Astrocyte (in vitro differentiated cells and primary cell): ENCODE data around the gene MXD3. TPM values are rescaled to one million over a fixed set of nuclear protein-coding genes. Genes with fewer than 3 reads are reported as not detected.

Experiments used
- DNase-seq: peaks from one replicate; pipeline ENCODE4 v3.0.0-alpha.2; 2010; ENCODE audit warnings: low read depth
- FAIRE-seq: peaks from 2 replicates; lab custom pipeline; 2011; peaks lifted over from hg19 to GRCh38; lab: Jason Lieb, UNC
- H2AFZ ChIP-seq: 2 replicates; pipeline ENCODE4 v1.6.0; 2012; ENCODE audit warnings: low read depth, low read length, inconsistent platforms
- H3K27ac ChIP-seq: 2 replicates; pipeline ENCODE4 v1.5.1; 2011; ENCODE audit warnings: low read depth, low read length, inconsistent platforms
- H3K27me3 ChIP-seq: 2 replicates; pipeline ENCODE4 v1.6.0; 2011; ENCODE audit warnings: low read length, inconsistent platforms; ENCODE audit not compliant: insufficient read depth
- H3K36me3 ChIP-seq: 2 replicates; pipeline ENCODE4 v1.5.1; 2011; ENCODE audit warnings: low read length, inconsistent platforms; ENCODE audit not compliant: insufficient read depth
- H3K4me1 ChIP-seq: 2 replicates; pipeline ENCODE4 v1.5.1; 2011; ENCODE audit warnings: low read length, inconsistent platforms; ENCODE audit not compliant: insufficient read depth
- H3K4me2 ChIP-seq: 2 replicates; pipeline ENCODE4 v1.6.0; 2012; ENCODE audit warnings: low read length, inconsistent platforms
- H3K4me3 ChIP-seq: 2 replicates; pipeline ENCODE4 v1.5.1; 2011; ENCODE audit warnings: low read depth, mild to moderate bottlenecking, low read length, inconsistent platforms; ENCODE audit not compliant: insufficient read depth
- H3K79me2 ChIP-seq: 2 replicates; pipeline ENCODE4 v1.6.0; 2012; ENCODE audit warnings: mild to moderate bottlenecking, low read length, inconsistent platforms; ENCODE audit not compliant: insufficient read depth
- H3K9ac ChIP-seq: 2 replicates; pipeline ENCODE4 v1.6.0; 2012; ENCODE audit warnings: mild to moderate bottlenecking, low read length, inconsistent platforms
- H3K9me3 ChIP-seq: 2 replicates; pipeline ENCODE4 v1.5.1; 2012; ENCODE audit warnings: low read depth, mild to moderate bottlenecking, low read length, inconsistent platforms; ENCODE audit not compliant: insufficient read depth
- H4K20me1 ChIP-seq: 2 replicates; pipeline ENCODE4 v1.6.0; 2012; ENCODE audit warnings: low read length, inconsistent platforms; ENCODE audit not compliant: insufficient read depth
- H3K27ac Mint-ChIP-seq: one replicate; pipeline ENCODE4 v1.8.0; 2021; ENCODE audit warnings: mild to moderate bottlenecking, mixed read lengths; ENCODE audit not compliant: unreplicated experiment
- H3K27me3 Mint-ChIP-seq: one replicate; pipeline ENCODE4 v1.8.0; 2021; ENCODE audit warnings: low read depth, mixed read lengths; ENCODE audit not compliant: unreplicated experiment
- H3K36me3 Mint-ChIP-seq: one replicate; pipeline ENCODE4 v1.8.0; 2021; ENCODE audit warnings: low read depth, mixed read lengths; ENCODE audit not compliant: unreplicated experiment
- H3K4me1 Mint-ChIP-seq: one replicate; pipeline ENCODE4 v1.8.0; 2021; ENCODE audit warnings: low read depth, mixed read lengths; ENCODE audit not compliant: unreplicated experiment
- H3K4me3 Mint-ChIP-seq: one replicate; pipeline ENCODE4 v1.8.0; 2021; ENCODE audit warnings: mild to moderate bottlenecking, moderate library complexity, mixed read lengths; ENCODE audit not compliant: unreplicated experiment
- H3K9me3 Mint-ChIP-seq: one replicate; pipeline ENCODE4 v1.8.0; 2021; ENCODE audit warnings: mild to moderate bottlenecking, mixed read lengths; ENCODE audit not compliant: unreplicated experiment
- EZH2 ChIP-seq: IDR thresholded peaks from 2 replicates; pipeline ENCODE4 v1.6.1; 2012; ENCODE audit warnings: mild to moderate bottlenecking, low read length, inconsistent platforms; ENCODE audit not compliant: insufficient read depth
- total RNA-seq: library from RNA; stranded (reverse); gene quantifications from 2 replicates; pipeline ENCODE4 v1.2.1, GENCODE V29; 2021
- TF ChIP-seq, protein P1 (sequence below): IDR thresholded peaks from 2 replicates; pipeline ENCODE4 v1.5.1; 2011; ENCODE audit warnings: low read depth, mild to moderate bottlenecking, inconsistent platforms, low read length, moderate library complexity; ENCODE audit not compliant: insufficient read depth

The MXD3 gene
- total RNA-seq, 1 donor from 2014 or later: 2.8 TPM

DNA sequence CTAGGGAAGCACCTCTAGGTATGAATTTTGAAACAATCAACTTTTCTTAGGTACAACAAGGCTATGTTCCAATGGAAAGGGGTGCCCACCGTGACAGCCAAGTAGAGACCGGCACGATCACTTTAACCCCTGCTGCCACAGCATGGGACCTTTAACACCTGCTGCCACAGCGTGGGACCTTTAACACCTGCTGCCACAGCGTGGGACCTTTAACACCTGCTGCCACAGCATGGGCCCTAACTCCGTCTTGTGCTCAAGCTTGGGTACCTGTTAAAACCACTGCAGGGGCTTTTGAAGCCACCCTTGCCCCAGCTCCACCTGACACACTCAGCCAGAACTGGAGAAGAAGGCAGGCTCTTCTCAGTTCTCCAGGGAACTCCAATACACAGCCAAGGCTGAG, 18.2 kb upstream of the MXD3 start:
- FAIRE-seq: no peak
- peaks cover 19% of the 10 kb centered on the region for H3K36me3 Mint-ChIP-seq
- no peak overlapping the region for H3K4me3 ChIP-seq

GRCh38 chr5:177328545-177329231, 17.0 kb upstream of the MXD3 start:
- H3K27ac ChIP-seq: no peak overlapping the region
- H3K4me3 ChIP-seq: no peak overlapping the region
- H3K9ac ChIP-seq: peak overlapping the region; percentile 27
- peaks cover 43% of the 10 kb centered on the region for H4K20me1 ChIP-seq
- H3K27ac Mint-ChIP-seq: no peak overlapping the region
- H3K4me2 ChIP-seq: peak overlapping the region; percentile 79
- no peaks in the 10 kb centered on the region for H3K27me3 Mint-ChIP-seq
- no peak overlapping the region for H3K4me3 Mint-ChIP-seq
- peaks cover 21% of the 10 kb centered on the region for H3K4me1 ChIP-seq
- H3K4me1 Mint-ChIP-seq: peaks cover 14% of the 10 kb centered on the region
- H3K79me2 ChIP-seq: peaks cover 7% of the 10 kb centered on the region
- FAIRE-seq (no peak), DNase-seq (no peak)
- peaks cover 16% of the 10 kb centered on the region for H3K36me3 Mint-ChIP-seq
- H3K9me3 ChIP-seq: no peaks in the 10 kb centered on the region
- H3K27me3 ChIP-seq: no peaks in the 10 kb centered on the region
- H3K36me3 ChIP-seq: peaks cover 6% of the 10 kb centered on the region
- TF ChIP-seq, protein P1, sequence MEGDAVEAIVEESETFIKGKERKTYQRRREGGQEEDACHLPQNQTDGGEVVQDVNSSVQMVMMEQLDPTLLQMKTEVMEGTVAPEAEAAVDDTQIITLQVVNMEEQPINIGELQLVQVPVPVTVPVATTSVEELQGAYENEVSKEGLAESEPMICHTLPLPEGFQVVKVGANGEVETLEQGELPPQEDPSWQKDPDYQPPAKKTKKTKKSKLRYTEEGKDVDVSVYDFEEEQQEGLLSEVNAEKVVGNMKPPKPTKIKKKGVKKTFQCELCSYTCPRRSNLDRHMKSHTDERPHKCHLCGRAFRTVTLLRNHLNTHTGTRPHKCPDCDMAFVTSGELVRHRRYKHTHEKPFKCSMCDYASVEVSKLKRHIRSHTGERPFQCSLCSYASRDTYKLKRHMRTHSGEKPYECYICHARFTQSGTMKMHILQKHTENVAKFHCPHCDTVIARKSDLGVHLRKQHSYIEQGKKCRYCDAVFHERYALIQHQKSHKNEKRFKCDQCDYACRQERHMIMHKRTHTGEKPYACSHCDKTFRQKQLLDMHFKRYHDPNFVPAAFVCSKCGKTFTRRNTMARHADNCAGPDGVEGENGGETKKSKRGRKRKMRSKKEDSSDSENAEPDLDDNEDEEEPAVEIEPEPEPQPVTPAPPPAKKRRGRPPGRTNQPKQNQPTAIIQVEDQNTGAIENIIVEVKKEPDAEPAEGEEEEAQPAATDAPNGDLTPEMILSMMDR: no peak
- TF ChIP-seq EZH2: no peak
- no peaks in the 10 kb centered on the region for H3K9me3 Mint-ChIP-seq
- no peak overlapping the region for H2AFZ ChIP-seq

More for the DNA sequence above, 18.2 kb upstream of the MXD3 start:
- Histone ChIP-seq H3K36me3 (peaks cover 11% of the 10 kb centered on the region), H3K4me2 (no peak overlapping the region), H3K9ac (no peak overlapping the region), H3K27me3 (no peaks in the 10 kb centered on the region), H4K20me1 (peaks cover 47% of the 10 kb centered on the region), H3K79me2 (peaks cover 7% of the 10 kb centered on the region), H2AFZ (no peak overlapping the region), H3K4me1 (peaks cover 21% of the 10 kb centered on the region), H3K9me3 (no peaks in the 10 kb centered on the region), H3K27ac (no peak overlapping the region)
- TF ChIP-seq EZH2: no peak
- TF ChIP-seq, protein P1: no peak
- no peak for DNase-seq
- Mint-ChIP-seq H3K27ac (no peak overlapping the region), H3K4me1 (peaks cover 14% of the 10 kb centered on the region), H3K4me3 (no peak overlapping the region), H3K27me3 (no peaks in the 10 kb centered on the region), H3K9me3 (no peaks in the 10 kb centered on the region)
